ENCODE results near the gene APBA3.

Gene APBA3

DNA sequence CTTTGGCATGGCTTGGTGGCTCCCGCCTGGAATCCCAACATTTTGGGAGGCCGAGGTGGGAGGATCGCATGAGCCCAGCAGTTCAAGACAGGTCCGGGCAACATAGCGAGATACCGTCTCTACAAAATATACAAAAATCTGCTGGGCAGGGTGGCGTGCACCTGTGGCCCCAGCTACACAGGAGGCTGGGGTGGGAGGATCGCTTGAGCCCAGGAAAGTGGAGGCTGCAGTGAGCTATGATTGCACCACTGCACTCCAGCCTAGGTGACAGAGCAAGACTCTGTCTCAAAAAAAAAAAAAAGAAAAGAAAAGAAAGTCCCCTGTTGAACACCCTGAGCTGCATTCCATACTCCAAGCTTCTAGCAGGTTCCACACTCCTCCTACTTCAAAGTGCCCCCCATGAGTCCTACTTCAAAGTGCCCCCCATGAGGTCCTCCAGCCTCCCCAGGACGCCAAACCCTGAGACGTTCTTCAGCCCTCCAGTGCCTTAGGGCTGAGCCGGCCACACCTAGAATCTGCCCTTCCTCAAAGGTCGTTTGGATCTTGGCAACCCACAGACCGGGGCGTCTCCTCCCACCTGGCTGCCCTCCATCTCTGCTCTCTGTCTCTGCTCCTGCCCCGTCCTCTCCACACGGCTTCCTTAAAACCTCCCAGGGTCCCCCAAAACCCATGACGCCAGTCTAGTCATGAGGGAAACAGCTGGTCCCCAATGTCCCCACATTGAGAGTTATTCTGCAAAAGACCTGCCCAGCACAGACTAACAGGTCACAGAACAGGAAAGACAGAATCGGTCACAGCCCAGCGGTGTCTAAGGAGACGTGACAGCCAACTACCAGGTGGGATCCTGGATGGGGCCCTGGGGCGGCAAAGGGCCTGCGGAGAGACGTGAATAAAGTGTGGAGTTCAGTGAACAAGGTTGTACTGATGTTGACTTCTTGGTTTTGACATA is 48.6 kb downstream of the APBA3 start:
- DNase-seq: no peak

DNA sequence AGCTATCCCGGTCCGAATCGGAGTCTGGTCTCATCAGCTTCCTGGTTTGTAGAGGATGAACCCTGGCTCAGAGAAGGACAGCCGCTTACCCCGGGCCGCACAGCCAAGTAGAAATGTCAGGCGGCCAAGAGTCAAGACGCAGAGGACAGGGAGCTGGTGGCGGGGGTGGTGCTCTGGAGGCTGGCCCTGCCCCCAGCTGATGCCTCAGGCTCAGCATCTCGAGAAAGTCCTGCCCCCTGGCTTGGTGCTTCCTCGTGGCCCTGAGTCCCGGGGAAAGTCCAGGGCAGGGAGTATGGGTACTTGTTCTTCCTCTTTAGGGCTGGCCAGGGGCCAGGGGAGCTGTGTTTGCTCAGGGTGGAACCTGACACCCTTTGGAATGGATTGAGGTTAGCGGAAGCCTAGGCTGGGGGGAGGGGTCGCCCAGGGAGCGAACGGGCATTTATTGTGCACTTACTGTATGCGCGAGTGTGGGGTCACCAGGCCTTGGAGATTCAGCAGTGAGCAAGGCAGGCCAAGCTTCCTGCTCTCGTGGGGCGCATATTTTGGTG is 51.2 kb downstream of the APBA3 start:
- DNase-seq: peak; percentile 1

- DNase-seq: no peak
Measured at GRCh38 chr19:3708207-3708931, 53.1 kb downstream of the APBA3 start, which contains the start of gene TJP3. TSS of gene TJP3 (plus strand) at chr19:3708384. CDS start at chr19:3728433, 20,049 bp downstream.

- no peak for DNase-seq
Measured at GRCh38 chr19:3707868-3708206, 53.7 kb downstream of the APBA3 start.

DNA sequence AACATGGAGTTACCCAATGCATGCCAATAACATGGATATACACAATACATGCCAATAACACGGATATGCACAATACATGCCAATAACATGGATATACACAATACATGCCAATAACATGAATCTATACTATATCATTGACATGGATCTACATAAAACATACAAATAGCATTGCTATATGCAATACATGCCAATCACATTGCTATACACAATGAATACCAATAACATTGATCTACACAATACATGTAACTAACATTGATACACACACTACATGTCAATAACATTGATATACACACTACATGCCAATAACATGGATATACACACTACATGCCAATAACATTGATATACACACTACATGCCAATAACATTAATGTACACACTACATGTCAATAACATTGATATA is 60.3 kb downstream of the APBA3 start:
- no peak for DNase-seq

Data from NCI-H748 treated with DMSO at 0.1 percent for 48 hours (cell line).